ENCODE results near the gene SLC66A3.

SLC66A3 gene

GRCh38 chr2:11177871-11178690 lies 22.8 kb downstream of the SLC66A3 start:
- H3K27ac ChIP-seq = no peak overlapping the region

GRCh38 chr2:11179196-11179595 lies 23.9 kb downstream of the SLC66A3 start:
- TF ChIP-seq CTCF (conservative IDR thresholded peaks at IDR 0.05) = no peak
- no peak overlapping the region for H3K27ac ChIP-seq

More at GRCh38 chr2:11177871-11178690, 22.8 kb downstream of the SLC66A3 start:
- TF ChIP-seq CTCF (conservative IDR thresholded peaks at IDR 0.05) = no peak

- H3K27ac ChIP-seq = no peak overlapping the region
- TF ChIP-seq CTCF (conservative IDR thresholded peaks at IDR 0.05) = no peak
Measured at GRCh38 chr2:11179899-11180298, 24.6 kb downstream of the SLC66A3 start.

- no peak overlapping the region for H3K27ac ChIP-seq
- TF ChIP-seq CTCF (conservative IDR thresholded peaks at IDR 0.05) = no peak
Measured at GRCh38 chr2:11180653-11181052, 25.4 kb downstream of the SLC66A3 start.

GRCh38 chr2:11182951-11183350 lies 27.7 kb downstream of the SLC66A3 start:
- TF ChIP-seq CTCF (conservative IDR thresholded peaks at IDR 0.05) = no peak

GRCh38 chr2:11186145-11186544 lies 30.9 kb downstream of the SLC66A3 start:
- TF ChIP-seq CTCF (conservative IDR thresholded peaks at IDR 0.05) = no peak
- H3K27ac ChIP-seq = no peak overlapping the region

More at GRCh38 chr2:11182951-11183350, 27.7 kb downstream of the SLC66A3 start:
- H3K27ac ChIP-seq = no peak overlapping the region

GRCh38 chr2:11187083-11187619 lies 31.9 kb downstream of the SLC66A3 start:
- H3K27ac ChIP-seq = no peak overlapping the region
- no peak for TF ChIP-seq CTCF (conservative IDR thresholded peaks at IDR 0.05)
